BJ (cell line): Measurements from ENCODE around the gene HMCN1. TPM values are rescaled to one million over a fixed set of nuclear protein-coding genes. Genes with fewer than 3 reads are reported as not detected.

Experiments used
- CTCF ChIA-PET: fragments of 350-600 bp; formaldehyde crosslinking; extraction: SDS; loops from one replicate; lab custom pipeline; 2021; ENCODE audit warnings: antibody characterized with exemption, inconsistent platforms; lab: Yijun Ruan, JAX
- POLR2A ChIA-PET: fragments of 300-600 bp; sonication (Branson Sonifier 250); formaldehyde crosslinking; extraction: SDS; loops from one replicate; lab custom pipeline; 2021; ENCODE audit warnings: antibody characterized with exemption; lab: Charles Lee
- DNase-seq: peaks from one replicate; pipeline ENCODE4 v3.0.0-alpha.2; 2011; ENCODE audit warnings: low read depth
- H3K27me3 ChIP-seq: 2 replicates; pipeline ENCODE4 v1.6.0; 2011; ENCODE audit warnings: low read length; ENCODE audit not compliant: control insufficient read depth, insufficient read depth
- H3K36me3 ChIP-seq: 2 replicates; pipeline ENCODE4 v1.5.1; 2011; ENCODE audit warnings: low read length; ENCODE audit not compliant: control insufficient read depth, insufficient read depth
- H3K4me3 ChIP-seq: 2 replicates; pipeline ENCODE4 v1.5.1; 2011; ENCODE audit warnings: low read depth, mild to moderate bottlenecking, control low read depth, low read length
- CTCF ChIP-seq: IDR thresholded peaks from 2 replicates; pipeline ENCODE4 v1.5.1; 2011; ENCODE audit warnings: low read depth, mild to moderate bottlenecking, control low read depth, inconsistent platforms, low read length, moderate library complexity; ENCODE audit not compliant: insufficient read depth
- polyA plus RNA-seq: library from polyadenylated mRNA; depleted of rRNA; stranded (reverse); fragments of >200 nt; gene quantifications from 2 replicates; pipeline ENCODE4 v1.2.3, GENCODE V29; 2011

HMCN1 gene
- polyA plus RNA-seq, 1 experiment = 13.3 TPM

- Histone ChIP-seq H3K4me3 (peak overlapping the region; percentile 52), H3K36me3 (no peaks in the 10 kb centered on the region), H3K27me3 (no peaks in the 10 kb centered on the region)
- POLR2A ChIA-PET = no interaction called here
- no peak for DNase-seq
- TF ChIP-seq CTCF = no peak
- CTCF ChIA-PET = interaction anchor here (1.1 to 4.2 kb wide), 4 partner anchors 11 to 234 kb away, joined by 3 to 29 read pairs (median 9); no protein-coding TSS in a partner anchor
These were observed 1.5 kb downstream of the HMCN1 start for GRCh38 chr1:185735701-185736064.

- TF ChIP-seq CTCF = no peak
- Histone ChIP-seq H3K4me3 (no peak overlapping the region), H3K27me3 (no peaks in the 10 kb centered on the region), H3K36me3 (no peaks in the 10 kb centered on the region)
- no peak for DNase-seq
- ChIA-PET POLR2A (no interaction called here), CTCF (no interaction called here)
These were observed 5.8 kb downstream of the HMCN1 start for GRCh38 chr1:185739967-185740366.

- CTCF ChIA-PET = interaction anchor here (1.0 kb wide), 1 partner anchor 11 kb away, joined by 3 read pairs; no protein-coding TSS in a partner anchor
- DNase-seq = no peak
These were observed 7.4 kb downstream of the HMCN1 start for GRCh38 chr1:185741551-185741950.

GRCh38 chr1:185742403-185742802, 8.2 kb downstream of the HMCN1 start:
- Histone ChIP-seq H3K4me3 (no peak overlapping the region), H3K36me3 (no peaks in the 10 kb centered on the region), H3K27me3 (no peaks in the 10 kb centered on the region)
- ChIA-PET POLR2A (no interaction called here), CTCF (no interaction called here)
- no peak for DNase-seq
- no peak for TF ChIP-seq CTCF

More at GRCh38 chr1:185741551-185741950, 7.4 kb downstream of the HMCN1 start:
- H3K27me3 ChIP-seq = no peaks in the 10 kb centered on the region
- H3K36me3 ChIP-seq = no peaks in the 10 kb centered on the region
- no peak for TF ChIP-seq CTCF
- POLR2A ChIA-PET = no interaction called here
- no peak overlapping the region for H3K4me3 ChIP-seq

- Histone ChIP-seq H3K4me3 (no peak overlapping the region), H3K27me3 (no peaks in the 10 kb centered on the region), H3K36me3 (no peaks in the 10 kb centered on the region)
- no peak for DNase-seq
- POLR2A ChIA-PET = no interaction called here
- CTCF ChIA-PET = interaction anchor here (0.6 to 0.7 kb wide), 2 partner anchors 11 to 404 kb away, joined by 3 read pairs; partner anchors contain the start of gene HMCN1
- TF ChIP-seq CTCF = no peak
These were observed 11.0 kb downstream of the HMCN1 start for GRCh38 chr1:185745165-185745564.
